HEK293 (cell line): Measurements from ENCODE around the gene USP36.

Experiments
- CTCF ChIA-PET: fragments of 350-600 bp; formaldehyde crosslinking; extraction: SDS; loops from one replicate; lab custom pipeline; 2021; ENCODE audit warnings: antibody characterized with exemption; lab: Yijun Ruan, JAX
- POLR2A ChIA-PET: fragments of 300-600 bp; formaldehyde crosslinking; extraction: SDS; loops from one replicate; lab custom pipeline; 2020; ENCODE audit warnings: antibody characterized with exemption, inconsistent platforms; lab: Yijun Ruan, JAX
- H3K27ac ChIP-seq: fragments of 200-500 bp; sonication (Bioruptor generic); 2 replicates; pipeline ENCODE4 v1.5.1; 2014; ENCODE audit warnings: low read depth, low read length, control low read depth, inconsistent platforms; ENCODE audit errors: extremely low read depth
- H3K36me3 ChIP-seq, 2 experiments: fragments of 200-500 bp in 1 of 2; sonication (Bioruptor generic) in 1 of 2; 1 replicate in 1 of 2; 2 replicates in 1 of 2; pipeline ENCODE4 v1.5.1; 2014 to 2017; ENCODE audit warnings: inconsistent platforms in 2 of 2, low read length in 2 of 2; ENCODE audit not compliant: control insufficient read depth in 2 of 2, insufficient read depth in 1 of 2
- H3K4me1 ChIP-seq: fragments of 200-500 bp; sonication (Bioruptor generic); 2 replicates; pipeline ENCODE4 v1.5.1; 2014; ENCODE audit warnings: mild to moderate bottlenecking, low read length, inconsistent platforms; ENCODE audit not compliant: control insufficient read depth, insufficient read depth
- H3K4me3 ChIP-seq: 2 replicates; pipeline ENCODE4 v1.5.1; 2011; ENCODE audit warnings: low read depth, mild to moderate bottlenecking, control low read depth, low read length, moderate library complexity
- H3K9me3 ChIP-seq: fragments of 200-500 bp; sonication (Bioruptor generic); 2 replicates; pipeline ENCODE4 v1.5.1; 2014; ENCODE audit warnings: low read depth, low read length, inconsistent platforms; ENCODE audit not compliant: control insufficient read depth, insufficient read depth
- GFI1B ChIP-seq: fragments of 450-650 bp; formaldehyde crosslinking; IDR thresholded peaks from 2 replicates; pipeline ENCODE4 v1.5.1; 2016; ENCODE audit warnings: missing biosample characterization, missing genetic modification characterization
- HIC1 ChIP-seq: fragments of 450-650 bp; formaldehyde crosslinking; IDR thresholded peaks from 2 replicates; pipeline ENCODE4 v1.5.1; 2016; ENCODE audit warnings: missing biosample characterization, missing genetic modification characterization
- HOXD13 ChIP-seq: sonication (generic); formaldehyde crosslinking; IDR thresholded peaks from 2 replicates; pipeline ENCODE4 v1.8.0; 2022; ENCODE audit warnings: missing genetic modification reagents, borderline replicate concordance
- PRDM6 ChIP-seq: fragments of 450-650 bp; formaldehyde crosslinking; IDR thresholded peaks from 2 replicates; pipeline ENCODE4 v1.5.1; 2017; ENCODE audit warnings: missing biosample characterization, missing genetic modification characterization
- RBAK ChIP-seq: fragments of 450-650 bp; formaldehyde crosslinking; IDR thresholded peaks from 2 replicates; pipeline ENCODE4 v1.5.1; 2016; ENCODE audit warnings: missing biosample characterization, missing genetic modification characterization
- SALL2 ChIP-seq: fragments of 450-650 bp; formaldehyde crosslinking; IDR thresholded peaks from 2 replicates; pipeline ENCODE4 v1.5.0; 2017; ENCODE audit warnings: missing biosample characterization, mild to moderate bottlenecking, missing genetic modification characterization, borderline replicate concordance
- SCRT1 ChIP-seq: fragments of 450-650 bp; formaldehyde crosslinking; IDR thresholded peaks from 2 replicates; pipeline ENCODE4 v1.5.1; 2016; ENCODE audit warnings: missing biosample characterization, missing genetic modification characterization, borderline replicate concordance
- ZBTB10 ChIP-seq: fragments of 450-650 bp; formaldehyde crosslinking; IDR thresholded peaks from 2 replicates; pipeline ENCODE4 v1.5.1; 2016; ENCODE audit warnings: missing biosample characterization, missing genetic modification characterization
- ZFHX2 ChIP-seq: fragments of 450-650 bp; formaldehyde crosslinking; conservative IDR thresholded peaks from 2 replicates; pipeline ENCODE4 v1.5.1; 2016; ENCODE audit warnings: missing biosample characterization, missing genetic modification characterization
- ZFP41 ChIP-seq: fragments of 450-650 bp; formaldehyde crosslinking; IDR thresholded peaks from 2 replicates; pipeline ENCODE4 v1.5.1; 2016; ENCODE audit warnings: missing biosample characterization, missing genetic modification characterization, borderline replicate concordance
- ZIC2 ChIP-seq: fragments of 450-650 bp; formaldehyde crosslinking; IDR thresholded peaks from 2 replicates; pipeline ENCODE4 v1.5.1; 2016; ENCODE audit warnings: missing biosample characterization, missing genetic modification characterization
- ZNF169 ChIP-seq: fragments of 450-650 bp; formaldehyde crosslinking; IDR thresholded peaks from 2 replicates; pipeline ENCODE4 v1.5.1; 2016; ENCODE audit warnings: missing biosample characterization, missing genetic modification characterization
- ZNF239 ChIP-seq: fragments of 450-650 bp; formaldehyde crosslinking; IDR thresholded peaks from 2 replicates; pipeline ENCODE4 v1.5.1; 2016; ENCODE audit warnings: missing biosample characterization, missing genetic modification characterization
- ZNF354C ChIP-seq: fragments of 450-650 bp; formaldehyde crosslinking; IDR thresholded peaks from 2 replicates; pipeline ENCODE4 v1.5.1; 2016; ENCODE audit warnings: missing biosample characterization, missing genetic modification characterization, low read depth, borderline replicate concordance
- ZNF423 ChIP-seq: fragments of 450-650 bp; formaldehyde crosslinking; IDR thresholded peaks from 2 replicates; pipeline ENCODE4 v1.5.1; 2016; ENCODE audit warnings: missing biosample characterization, missing genetic modification characterization
- ZNF501 ChIP-seq: fragments of 450-650 bp; formaldehyde crosslinking; IDR thresholded peaks from 2 replicates; pipeline ENCODE4 v1.5.1; 2016; ENCODE audit warnings: missing biosample characterization, missing genetic modification characterization
- ZNF558 ChIP-seq: fragments of 450-650 bp; formaldehyde crosslinking; IDR thresholded peaks from 2 replicates; pipeline ENCODE4 v1.5.1; 2016; ENCODE audit warnings: missing biosample characterization, missing genetic modification characterization
- ZNF704 ChIP-seq: fragments of 450-650 bp; formaldehyde crosslinking; IDR thresholded peaks from 2 replicates; pipeline ENCODE4 v1.5.1; 2016; ENCODE audit warnings: missing biosample characterization, missing genetic modification characterization
- ZNF776 ChIP-seq: fragments of 450-650 bp; formaldehyde crosslinking; IDR thresholded peaks from 2 replicates; pipeline ENCODE4 v1.5.0; 2017; ENCODE audit warnings: missing biosample characterization, missing genetic modification characterization, borderline replicate concordance
- ZNF777 ChIP-seq: fragments of 450-650 bp; formaldehyde crosslinking; IDR thresholded peaks from 2 replicates; pipeline ENCODE4 v1.5.1; 2017; ENCODE audit warnings: missing biosample characterization, missing genetic modification characterization, borderline replicate concordance
- ZNF830 ChIP-seq: fragments of 450-650 bp; IDR thresholded peaks from 2 replicates; pipeline ENCODE4 v1.5.0; 2018; ENCODE audit warnings: missing biosample characterization, missing genetic modification characterization, low read depth, mild to moderate bottlenecking, moderate library complexity

The USP36 gene

DNA sequence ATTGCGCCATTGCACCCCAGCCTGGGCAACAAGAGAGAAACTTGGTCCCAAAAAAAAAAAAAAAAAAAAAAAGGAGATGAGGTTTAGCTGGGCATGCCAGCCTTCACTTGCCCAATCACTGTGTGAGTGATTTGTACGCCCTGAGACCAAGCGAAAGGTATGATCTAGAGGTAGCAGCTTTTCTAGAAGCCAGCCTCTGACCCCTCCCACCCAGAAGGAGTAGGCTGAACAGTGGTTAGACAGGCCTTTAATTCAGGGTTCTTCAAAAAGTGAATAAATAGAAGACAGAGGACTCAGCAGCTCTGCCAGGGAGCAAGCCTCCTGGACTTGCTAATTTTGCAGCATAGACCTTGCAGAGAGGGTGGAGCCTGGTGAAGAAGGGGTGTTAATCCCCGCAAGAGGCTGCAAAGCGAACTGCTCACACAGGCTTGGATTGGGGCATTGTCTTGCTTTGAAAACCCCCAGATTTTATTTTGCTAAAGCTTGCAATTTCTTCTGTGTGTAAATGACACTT is 51.4 kb downstream of the USP36 start:
- ChIA-PET CTCF (interaction anchor here (0.6 to 0.7 kb wide), 2 partner anchors 42 to 75 kb away, joined by 3 to 4 read pairs; no protein-coding TSS in a partner anchor), POLR2A (no interaction called here)
- Histone ChIP-seq H3K4me3 (no peak overlapping the region), H3K36me3 (peaks cover 0 to 25% of the 10 kb centered on the region in 2 experiments; a peak in 2 of 3 replicates), H3K9me3 (no peaks in the 10 kb centered on the region), H3K27ac (no peak overlapping the region), H3K4me1 (no peaks in the 10 kb centered on the region)
- TF ChIP-seq ZIC2 (tag by site-specific recombination) (no peak), PRDM6 (tag by site-specific recombination) (no peak), ZNF354C (no peak), ZNF830 (no peak), SALL2 (tag by site-specific recombination) (no peak), ZBTB10 (tag by site-specific recombination) (no peak)

- H3K27ac ChIP-seq, result no peak overlapping the region
- H3K36me3 ChIP-seq, result peaks cover 0 to 17% of the 10 kb centered on the region in 2 experiments; a peak in 2 of 3 replicates
- H3K4me1 ChIP-seq, result no peaks in the 10 kb centered on the region
- ChIA-PET POLR2A (no interaction called here), CTCF (interaction anchor here (0.6 kb wide), 1 partner anchor 36 kb away, joined by 3 read pairs; no protein-coding TSS in a partner anchor)
- H3K9me3 ChIP-seq, result no peaks in the 10 kb centered on the region
- TF ChIP-seq ZNF558 (tag by site-specific recombination) (no peak), ZNF777 (tag by site-specific recombination) (no peak), GFI1B (tag by site-specific recombination) (no peak), ZFHX2 (no peak), ZNF704 (tag by site-specific recombination) (no peak), HIC1 (no peak), ZNF169 (no peak), SCRT1 (tag by site-specific recombination) (no peak), RBAK (no peak), ZNF239 (no peak), ZNF423 (no peak), ZNF776 (tag by site-specific recombination) (no peak), HOXD13 (CRISPR knock-in tag) (no peak), ZFP41 (tag by site-specific recombination) (no peak), ZNF501 (tag by site-specific recombination) (no peak)
- no peak overlapping the region for H3K4me3 ChIP-seq
These were observed 52.2 kb downstream of the USP36 start for GRCh38 chr17:78788451-78788850.
